ENCODE data around the gene MICALL2. TPM values are rescaled to one million over a fixed set of nuclear protein-coding genes. Genes with fewer than 3 reads are reported as not detected.

Gene MICALL2
- polyA plus RNA-seq, 1 experiment, result 11.1 TPM

GRCh38 chr7:1492221-1492620 lies 33.0 kb upstream of the MICALL2 start:
- peaks cover 49% of the 10 kb centered on the region for H3K36me3 ChIP-seq (ENCODE audit: control insufficient read depth, insufficient read depth, low read length)
- TF ChIP-seq, protein P1, sequence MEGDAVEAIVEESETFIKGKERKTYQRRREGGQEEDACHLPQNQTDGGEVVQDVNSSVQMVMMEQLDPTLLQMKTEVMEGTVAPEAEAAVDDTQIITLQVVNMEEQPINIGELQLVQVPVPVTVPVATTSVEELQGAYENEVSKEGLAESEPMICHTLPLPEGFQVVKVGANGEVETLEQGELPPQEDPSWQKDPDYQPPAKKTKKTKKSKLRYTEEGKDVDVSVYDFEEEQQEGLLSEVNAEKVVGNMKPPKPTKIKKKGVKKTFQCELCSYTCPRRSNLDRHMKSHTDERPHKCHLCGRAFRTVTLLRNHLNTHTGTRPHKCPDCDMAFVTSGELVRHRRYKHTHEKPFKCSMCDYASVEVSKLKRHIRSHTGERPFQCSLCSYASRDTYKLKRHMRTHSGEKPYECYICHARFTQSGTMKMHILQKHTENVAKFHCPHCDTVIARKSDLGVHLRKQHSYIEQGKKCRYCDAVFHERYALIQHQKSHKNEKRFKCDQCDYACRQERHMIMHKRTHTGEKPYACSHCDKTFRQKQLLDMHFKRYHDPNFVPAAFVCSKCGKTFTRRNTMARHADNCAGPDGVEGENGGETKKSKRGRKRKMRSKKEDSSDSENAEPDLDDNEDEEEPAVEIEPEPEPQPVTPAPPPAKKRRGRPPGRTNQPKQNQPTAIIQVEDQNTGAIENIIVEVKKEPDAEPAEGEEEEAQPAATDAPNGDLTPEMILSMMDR (IDR thresholded peaks at IDR 0.05; ENCODE audit: insufficient read depth, low read depth, low read length), result no peak
- no peak overlapping the region for H3K4me3 ChIP-seq (ENCODE audit: low read depth, low read length)
- H3K27me3 ChIP-seq (ENCODE audit: control insufficient read depth, insufficient read depth, low read length), result no peaks in the 10 kb centered on the region
- CTCF ChIA-PET, result interaction anchor here (2.4 kb wide), 1 partner anchor 18 kb away, joined by 8 read pairs; no protein-coding TSS in a partner anchor
- POLR2A ChIA-PET, result no interaction called here
- no peak for DNase-seq (ENCODE audit: low read depth)

DNA sequence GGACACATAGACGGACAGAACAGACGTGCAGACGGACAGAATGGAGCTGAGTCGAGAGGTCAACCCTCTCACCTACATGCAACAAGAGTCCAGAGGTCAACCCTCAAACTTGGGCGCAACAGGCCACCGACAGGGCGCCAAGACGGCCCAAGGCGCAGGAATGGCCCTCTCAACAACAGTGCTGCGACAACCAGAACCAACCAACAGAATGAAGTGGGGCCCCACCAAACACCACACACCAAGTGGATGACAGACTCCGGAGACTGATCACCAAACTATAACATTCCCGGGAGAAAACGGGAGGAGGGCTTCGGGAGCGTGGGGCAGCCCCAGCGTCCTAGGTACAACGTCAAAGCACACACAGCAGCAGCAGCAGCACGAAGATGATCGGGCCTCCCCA lies 31.6 kb upstream of the MICALL2 start:
- Histone ChIP-seq H3K27me3 (ENCODE audit: control insufficient read depth, insufficient read depth, low read length) (no peaks in the 10 kb centered on the region), H3K4me3 (ENCODE audit: low read depth, low read length) (no peak overlapping the region), H3K36me3 (ENCODE audit: control insufficient read depth, insufficient read depth, low read length) (peaks cover 47% of the 10 kb centered on the region)
- TF ChIP-seq, protein P1 (IDR thresholded peaks at IDR 0.05; ENCODE audit: insufficient read depth, low read depth, low read length), result no peak
- DNase-seq (ENCODE audit: low read depth), result no peak
- CTCF ChIA-PET, result interaction anchor here (1.4 kb wide), 1 partner anchor 17 kb away, joined by 6 read pairs; no protein-coding TSS in a partner anchor
- POLR2A ChIA-PET, result no interaction called here

- ChIA-PET CTCF (interaction anchor here (1.4 to 1.7 kb wide), 2 partner anchors 15 kb away, joined by 4 to 6 read pairs; no protein-coding TSS in a partner anchor), POLR2A (no interaction called here)
- H3K36me3 ChIP-seq (ENCODE audit: control insufficient read depth, insufficient read depth, low read length), result peaks cover 47% of the 10 kb centered on the region
- TF ChIP-seq, protein P1 (IDR thresholded peaks at IDR 0.05; ENCODE audit: insufficient read depth, low read depth, low read length), result no peak
- no peaks in the 10 kb centered on the region for H3K27me3 ChIP-seq (ENCODE audit: control insufficient read depth, insufficient read depth, low read length)
- H3K4me3 ChIP-seq (ENCODE audit: low read depth, low read length), result no peak overlapping the region
- DNase-seq (ENCODE audit: low read depth), result no peak
Measured at GRCh38 chr7:1489336-1489735, 30.1 kb upstream of the MICALL2 start.

DNA sequence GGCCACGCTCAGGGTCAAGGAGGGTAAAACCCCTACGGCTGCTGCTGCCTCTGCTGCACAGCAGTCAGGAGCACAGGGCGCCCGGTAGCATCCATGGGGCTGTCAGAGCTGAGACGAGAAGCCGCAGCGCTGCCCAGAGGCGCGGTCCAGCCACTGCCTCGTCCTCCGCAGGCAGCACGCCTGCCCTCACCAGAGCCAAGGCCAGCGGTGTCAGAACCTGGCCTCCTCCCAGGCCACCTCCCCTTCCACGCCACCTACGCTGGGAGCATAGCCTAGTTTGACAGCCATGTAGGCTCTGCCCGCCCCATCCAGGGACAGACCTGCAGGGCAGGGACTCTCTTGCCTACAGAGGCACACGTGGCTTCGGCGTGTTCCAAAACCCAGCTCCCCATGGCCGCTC lies 28.7 kb upstream of the MICALL2 start:
- TF ChIP-seq, protein P1 (IDR thresholded peaks at IDR 0.05; ENCODE audit: insufficient read depth, low read depth, low read length), result no peak
- Histone ChIP-seq H3K27me3 (ENCODE audit: control insufficient read depth, insufficient read depth, low read length) (no peaks in the 10 kb centered on the region), H3K4me3 (ENCODE audit: low read depth, low read length) (no peak overlapping the region), H3K36me3 (ENCODE audit: control insufficient read depth, insufficient read depth, low read length) (peaks cover 52% of the 10 kb centered on the region)
- DNase-seq (ENCODE audit: low read depth), result no peak
- ChIA-PET CTCF (interaction anchor here (1.0 to 1.7 kb wide), 2 partner anchors 11 to 14 kb away, joined by 3 to 4 read pairs; no protein-coding TSS in a partner anchor), POLR2A (no interaction called here)

GRCh38 chr7:1487466-1487865 lies 28.2 kb upstream of the MICALL2 start:
- Histone ChIP-seq H3K27me3 (ENCODE audit: control insufficient read depth, insufficient read depth, low read length) (no peaks in the 10 kb centered on the region), H3K36me3 (ENCODE audit: control insufficient read depth, insufficient read depth, low read length) (peaks cover 55% of the 10 kb centered on the region), H3K4me3 (ENCODE audit: low read depth, low read length) (no peak overlapping the region)
- DNase-seq (ENCODE audit: low read depth), result no peak
- TF ChIP-seq, protein P1 (IDR thresholded peaks at IDR 0.05; ENCODE audit: insufficient read depth, low read depth, low read length), result no peak
- ChIA-PET CTCF (no interaction called here), POLR2A (no interaction called here)
